HepG2 (cell line): ENCODE data around the gene AGBL1. TPM values are rescaled to one million over a fixed set of nuclear protein-coding genes. Genes with fewer than 3 reads are reported as not detected.

Experiments
- ATAC-seq: fragments of 200-7000 bp; cut with Tn5 transposase; 3 replicates; pipeline ENCODE4 v1.9.1; 2020; ENCODE audit warnings: mild to moderate bottlenecking, moderate library complexity
- BruUV-seq: library from RNA; stranded (reverse); fragments of 400-500 nt; replicated peaks from 2 replicates; lab custom pipeline; 2021; lab: Mats Ljungman, UMichigan
- CTCF ChIA-PET: fragments of 300-600 bp; formaldehyde crosslinking; extraction: SDS; loops from one replicate; lab custom pipeline; 2021; ENCODE audit warnings: low total read pairs, inconsistent platforms, low intra/inter-chr PET ratio; lab: Yijun Ruan, JAX
- POLR2A ChIA-PET: fragments of 350-600 bp; sonication (Branson Sonifier 250); formaldehyde crosslinking; loops from one replicate; lab custom pipeline; 2020; ENCODE audit warnings: antibody characterized with exemption, inconsistent platforms; lab: Yijun Ruan, JAX
- DNase-seq: peaks from one replicate; pipeline ENCODE4 v3.0.0-alpha.2; 2015; ENCODE audit warnings: low spot score
- FAIRE-seq: peaks from 3 replicates; lab custom pipeline; 2011; peaks lifted over from hg19 to GRCh38; lab: Jason Lieb, UNC
- H2AFZ ChIP-seq: one replicate; pipeline ENCODE4 v1.6.1; 2011; ENCODE audit warnings: low read length, inconsistent platforms
- H3K27ac ChIP-seq: fragments of 300-600 bp; 3 replicates; pipeline ENCODE4 v1.8.0; 2011; ENCODE audit warnings: mixed run types, mild to moderate bottlenecking, mixed read lengths, low read length, inconsistent platforms; ENCODE audit not compliant: insufficient read depth; ENCODE audit errors: extremely low read length
- H3K27me3 ChIP-seq, 2 experiments: fragments of 200-600 bp in 1 of 2; 2 replicates in 1 of 2; 3 replicates in 1 of 2; pipeline versions ENCODE4 v1.6.0 to v1.8.0; 2011; ENCODE audit warnings: low read length in 2 of 2, mild to moderate bottlenecking in 2 of 2, moderate library complexity in 2 of 2, inconsistent platforms in 1 of 2; ENCODE audit not compliant: insufficient read depth in 2 of 2, control insufficient read depth in 1 of 2
- H3K36me3 ChIP-seq, 2 experiments: fragments of 200-600 bp in 1 of 2; replicated peaks in 1 of 2; 2 replicates in 1 of 2; 3 replicates in 1 of 2; pipeline versions ENCODE4 v1.5.1 to v1.8.0; 2011; ENCODE audit warnings: low read length in 2 of 2, inconsistent platforms in 1 of 2; ENCODE audit not compliant: insufficient read depth in 2 of 2, control insufficient read depth in 1 of 2
- H3K4me1 ChIP-seq: 2 replicates; pipeline ENCODE4 v1.5.1; 2012; ENCODE audit warnings: low read length, inconsistent platforms; ENCODE audit not compliant: insufficient read depth
- H3K4me2 ChIP-seq: 2 replicates; pipeline ENCODE4 v1.6.0; 2011; ENCODE audit warnings: low read depth, low read length, inconsistent platforms
- H3K4me3 ChIP-seq, 3 experiments: fragments of 200-600 bp in 1 of 3; sonication (generic), shearing (Covaris generic) in 1 of 3; replicated peaks in 1 of 3; 2 replicates each; pipeline ENCODE4 v1.5.1; 2011 to 2016; ENCODE audit warnings: low read length in 3 of 3, inconsistent platforms in 2 of 3, low read depth in 2 of 3, mild to moderate bottlenecking in 2 of 3, control low read depth in 1 of 3, mixed read lengths in 1 of 3; ENCODE audit not compliant: insufficient read depth in 1 of 3
- H3K79me2 ChIP-seq: one replicate; pipeline ENCODE4 v1.6.1; 2011; ENCODE audit warnings: low read length, inconsistent platforms; ENCODE audit not compliant: insufficient read depth
- H3K9ac ChIP-seq: 2 replicates; pipeline ENCODE4 v1.6.0; 2011; ENCODE audit warnings: mild to moderate bottlenecking, low read depth, low read length, inconsistent platforms; ENCODE audit not compliant: insufficient read depth
- H3K9me3 ChIP-seq: 2 replicates; pipeline ENCODE4 v1.5.1; 2012; ENCODE audit warnings: mild to moderate bottlenecking, low read length
- H4K20me1 ChIP-seq: 2 replicates; pipeline ENCODE4 v1.6.0; 2011; ENCODE audit warnings: inconsistent platforms, mild to moderate bottlenecking, low read length, moderate library complexity; ENCODE audit not compliant: insufficient read depth
- ZNF20 ChIP-seq: sonication (generic); formaldehyde crosslinking; IDR thresholded peaks from 2 replicates; pipeline ENCODE4 v1.4.0; 2020; ENCODE audit warnings: mild to moderate bottlenecking, moderate library complexity, missing genetic modification reagents
- WGBS: methylation state at CpG from one replicate; pipeline ENCODE4 v1.1.6; 2017; ENCODE audit warnings: low lambda C conversion rate; 5-methylcytosine and 5-hydroxymethylcytosine counted together
- in situ Hi-C: cut with HindIII; loops from 2 replicates; pipeline ENCODE4 v1.10.0; 2017; ENCODE audit warnings: low pct_unique_long_range_greater_than_20kb; ENCODE audit not compliant: extremely low pct_ligation_motif_present
- intact Hi-C: fragments of 100-400 bp; cut with micrococcal nuclease; formaldehyde crosslinking; loops from one replicate; pipeline ENCODE4 v1.10.0; 2022; ENCODE audit not compliant: unreplicated experiment
- polyA plus RNA-seq, 8 experiments: library from polyadenylated mRNA; depleted of rRNA in 3 of 8; stranded (reverse) in 7 of 8; unstranded in 1 of 8; fragments of >200 nt; fragmentation: Illumina TruSeq in 4 of 8; extraction: Trizol in 4 of 8; gene quantifications; 2 replicates each; pipeline versions ENCODE4 v1.2.1 to v1.2.3, GENCODE V29; 2011 to 2016; ENCODE audit warnings: low read depth in 4 of 8, missing spikeins in 1 of 8, mixed read lengths in 1 of 8; ENCODE audit not compliant: insufficient read depth in 1 of 8
- small RNA-seq, 3 experiments: library from RNA; depleted of rRNA; stranded (forward); fragments of <200 nt; gene quantifications; one replicate each; pipeline ENCODE3, GENCODE V24; 2012; ENCODE audit warnings: low read depth in 2 of 3, low replicate concordance in 1 of 3; ENCODE audit not compliant: insufficient read length in 3 of 3, insufficient read depth in 2 of 3
- total RNA-seq, 5 experiments: library from RNA; depleted of rRNA; stranded (reverse); fragments of >200 nt; fragmentation: Illumina TruSeq; extraction: Trizol; gene quantifications; 2 replicates each; pipeline ENCODE4 v1.2.3, GENCODE V29; 2016; ENCODE audit warnings: low read depth in 1 of 5

AGBL1 gene
- total and polyA plus RNA-seq, 2 of the 13 experiments (the other 11 are each of a cell fraction or from before 2014, with no cell fraction given), result 0.01 TPM; not detected in 1

DNA sequence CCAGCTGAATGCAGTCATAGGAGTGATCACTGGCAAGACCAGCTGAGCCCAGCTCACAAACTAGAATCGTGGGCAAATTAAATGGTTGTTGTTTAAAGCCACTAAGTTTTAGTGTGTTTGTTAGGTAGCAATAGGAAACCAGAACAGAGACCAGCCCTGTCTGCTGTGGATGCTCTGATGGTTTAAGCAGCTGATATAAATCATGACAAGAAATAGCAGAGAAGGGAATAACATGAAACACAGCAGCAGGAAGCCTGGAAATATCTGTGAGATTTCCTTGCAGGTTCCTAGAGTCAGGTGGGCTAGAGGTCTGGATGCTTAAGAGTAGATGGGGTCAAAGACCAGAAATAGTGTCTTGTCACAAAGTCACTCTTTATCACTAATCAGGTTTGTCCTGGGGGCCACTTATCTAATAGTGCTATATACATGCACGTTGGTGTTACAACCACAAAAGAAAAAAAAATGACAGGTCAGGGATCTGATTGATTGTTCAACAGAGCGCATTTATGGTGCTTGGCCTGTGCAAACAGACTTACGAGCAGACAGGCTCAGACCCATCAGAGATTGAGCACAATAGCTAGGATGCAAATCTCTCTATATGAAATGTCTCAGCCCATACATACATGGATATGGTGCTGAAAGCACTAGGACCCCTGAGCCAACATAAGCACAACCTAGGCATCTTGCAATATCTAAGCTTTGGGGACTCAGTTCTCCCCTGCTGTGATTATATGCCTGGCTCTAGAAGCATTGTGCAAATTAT, 967.7 kb downstream of the AGBL1 start:
- no peak for DNase-seq
- Histone ChIP-seq H3K9ac (no peak overlapping the region), H3K4me2 (no peak overlapping the region), H3K27me3 (no peaks in the 10 kb centered on the region), H3K4me3 (no peak overlapping the region), H4K20me1 (no peaks in the 10 kb centered on the region), H2AFZ (no peak overlapping the region), H3K9me3 (peaks cover 72% of the 10 kb centered on the region), H3K4me1 (no peaks in the 10 kb centered on the region), H3K27ac (no peak overlapping the region), H3K36me3 (no peaks in the 10 kb centered on the region), H3K79me2 (no peaks in the 10 kb centered on the region)
- 23% methylated on average over 4 of the region's 4 CpGs for WGBS
- no peak for FAIRE-seq
- in situ Hi-C loops (no loop called here), intact Hi-C loops (no loop called here)
- ChIA-PET CTCF (no interaction called here), POLR2A (no interaction called here)
- no peak for TF ChIP-seq ZNF20 (CRISPR knock-in tag)
- no TSS peak for BruUV-seq
- no peak for ATAC-seq

Small RNA genes within 50 kb of the gene (small RNA-seq; reads per million reads assigned to genes)
- gene RF00284, result 0 reads per million in 3 experiments
- gene RNA5SP400, result 0 reads per million in 3 experiments
